Large intestine (tissue), 3 donors: ENCODE measurements around the gene RTN4RL1. TPM values are rescaled to one million over a fixed set of nuclear protein-coding genes. Genes with fewer than 3 reads are reported as not detected.

Source experiments
- DNase-seq, 2 donors: peaks; one replicate each; pipeline versions ENCODE4 v3.0.0 to v3.0.0-alpha.2; 2013
- H3K27ac ChIP-seq: one replicate; pipeline ENCODE4 v1.5.1; 2013; ENCODE audit warnings: low read length
- H3K27me3 ChIP-seq: 2 replicates; pipeline ENCODE4 v1.6.1; 2013; ENCODE audit warnings: low read length; ENCODE audit not compliant: control insufficient read depth, insufficient read depth
- H3K36me3 ChIP-seq: 2 replicates; pipeline ENCODE4 v1.6.1; 2013; ENCODE audit warnings: low read length; ENCODE audit not compliant: control insufficient read depth, insufficient read depth
- H3K4me1 ChIP-seq: one replicate; pipeline ENCODE4 v1.6.1; 2013; ENCODE audit warnings: low read length; ENCODE audit not compliant: control insufficient read depth, insufficient read depth
- H3K4me3 ChIP-seq: one replicate; pipeline ENCODE4 v1.5.1; 2013; ENCODE audit warnings: low read length
- H3K9me3 ChIP-seq: one replicate; pipeline ENCODE4 v1.6.1; 2013; ENCODE audit warnings: mild to moderate bottlenecking, low read depth, low read length, moderate library complexity; ENCODE audit not compliant: control insufficient read depth
- WGBS: methylation state at CpG from one replicate; pipeline ENCODE4 v1.1.5; 2013; ENCODE audit warnings: low lambda C conversion rate; ENCODE audit not compliant: insufficient coverage; 5-methylcytosine and 5-hydroxymethylcytosine counted together
- polyA plus RNA-seq: library from polyadenylated mRNA; unstranded; fragments of 120-200 nt; gene quantifications from one replicate; pipeline ENCODE4 v1.2.1, GENCODE V29; 2013

RTN4RL1 gene
- polyA plus RNA-seq, 1 donor = 0.45 TPM

- peaks cover 54% of the 10 kb centered on the region for H3K36me3 ChIP-seq
- H3K4me1 ChIP-seq = peaks cover 15% of the 10 kb centered on the region
- WGBS = no CpG with 5 or more reads among the region's 21 CpGs
- H3K27ac ChIP-seq = peak overlapping the region; percentile 75
- no peak for DNase-seq
- peak overlapping the region; percentile 30 for H3K4me3 ChIP-seq
- peaks cover 10% of the 10 kb centered on the region for H3K9me3 ChIP-seq
- peaks cover 43% of the 10 kb centered on the region for H3K27me3 ChIP-seq
Observed at GRCh38 chr17:2059547-2060384, 34.6 kb upstream of the RTN4RL1 start.

GRCh38 chr17:2058586-2059546, 33.7 kb upstream of the RTN4RL1 start:
- WGBS = 60% methylated on average over 1 of the region's 78 CpGs
- Histone ChIP-seq H3K27ac (peak overlapping the region; percentile 75), H3K4me3 (peak overlapping the region; percentile 31), H3K9me3 (peaks cover 10% of the 10 kb centered on the region), H3K27me3 (peaks cover 51% of the 10 kb centered on the region), H3K4me1 (peaks cover 19% of the 10 kb centered on the region), H3K36me3 (peaks cover 45% of the 10 kb centered on the region)
- peak in 1 of 2 donors; percentile 74 for DNase-seq

GRCh38 chr17:2057760-2058585, 32.8 kb upstream of the RTN4RL1 start:
- H3K4me3 ChIP-seq = peak overlapping the region; percentile 31
- peaks cover 21% of the 10 kb centered on the region for H3K4me1 ChIP-seq
- peaks cover 36% of the 10 kb centered on the region for H3K36me3 ChIP-seq
- peak overlapping the region; percentile 38 for H3K27ac ChIP-seq
- no CpG with 5 or more reads among the region's 98 CpGs for WGBS
- peaks cover 10% of the 10 kb centered on the region for H3K9me3 ChIP-seq
- peak in 1 of 2 donors; percentile 57 for DNase-seq
- H3K27me3 ChIP-seq = peaks cover 60% of the 10 kb centered on the region

GRCh38 chr17:2057175-2057759, 32.1 kb upstream of the RTN4RL1 start:
- Histone ChIP-seq H3K27ac (no peak overlapping the region), H3K4me1 (peaks cover 21% of the 10 kb centered on the region), H3K4me3 (no peak overlapping the region), H3K9me3 (peaks cover 10% of the 10 kb centered on the region), H3K36me3 (peaks cover 31% of the 10 kb centered on the region), H3K27me3 (peaks cover 62% of the 10 kb centered on the region)
- DNase-seq = peak in 1 of 2 donors; percentile 48
- no CpG with 5 or more reads among the region's 81 CpGs for WGBS

GRCh38 chr17:2056206-2057174, 31.4 kb upstream of the RTN4RL1 start:
- Histone ChIP-seq H3K4me3 (peak overlapping the region; percentile 53), H3K4me1 (peaks cover 21% of the 10 kb centered on the region), H3K27me3 (peaks cover 70% of the 10 kb centered on the region), H3K27ac (peak overlapping the region; percentile 69), H3K36me3 (peaks cover 24% of the 10 kb centered on the region), H3K9me3 (peaks cover 10% of the 10 kb centered on the region)
- peak in 1 of 2 donors; percentile 70 for DNase-seq
- WGBS = no CpG with 5 or more reads among the region's 85 CpGs

GRCh38 chr17:2055292-2056205, 30.4 kb upstream of the RTN4RL1 start:
- H3K4me3 ChIP-seq = peak overlapping the region; percentile 53
- H3K27ac ChIP-seq = peak overlapping the region; percentile 69
- DNase-seq = no peak
- H3K36me3 ChIP-seq = peaks cover 15% of the 10 kb centered on the region
- no CpG with 5 or more reads among the region's 113 CpGs for WGBS
- peaks cover 21% of the 10 kb centered on the region for H3K4me1 ChIP-seq
- H3K9me3 ChIP-seq = peaks cover 10% of the 10 kb centered on the region
- H3K27me3 ChIP-seq = peaks cover 75% of the 10 kb centered on the region

GRCh38 chr17:2054512-2055291, 29.6 kb upstream of the RTN4RL1 start, which contains the start of gene HIC1:
Gene HIC1 (plus strand): TSS chr17:2055103. CDS start chr17:2056691, 1,588 bp downstream.
- H3K4me3 ChIP-seq = peak within 1 kb of the TSS; percentile 36
- H3K4me1 ChIP-seq = peaks cover 18% of the 10 kb centered on the region
- peaks cover 10% of the 10 kb centered on the region for H3K9me3 ChIP-seq
- H3K36me3 ChIP-seq = peaks cover 7% of the 10 kb centered on the region
- H3K27me3 ChIP-seq = peaks cover 68% of the 10 kb centered on the region
- DNase-seq = peak in 1 of 2 donors; percentile 73
- no CpG with 5 or more reads among the region's 72 CpGs for WGBS
- H3K27ac ChIP-seq = peak within 1 kb of the TSS; percentile 62

- peak overlapping the region; percentile 62 for H3K27ac ChIP-seq
- WGBS = no CpG with 5 or more reads among the region's 16 CpGs
- peak overlapping the region; percentile 36 for H3K4me3 ChIP-seq
- no peak for DNase-seq
- H3K27me3 ChIP-seq = peaks cover 67% of the 10 kb centered on the region
- H3K36me3 ChIP-seq = peaks cover 4% of the 10 kb centered on the region
- H3K4me1 ChIP-seq = peaks cover 17% of the 10 kb centered on the region
- peaks cover 10% of the 10 kb centered on the region for H3K9me3 ChIP-seq
Observed at GRCh38 chr17:2054262-2054511, 29.1 kb upstream of the RTN4RL1 start.
